CD4-positive, alpha-beta T cell treated with Interleukin-12 subunit alpha and Interleukin-12 subunit beta, for 1 hour (primary cell): ENCODE results near the gene P2RY8.
"Not testable (repeated sequence)": the region's sequence is repeated elsewhere in the genome, so short reads cannot be mapped to it uniquely, and the experiment has no call there.

Experiments used
- DNase-seq: peaks from one replicate; pipeline ENCODE4 v3.0.0-alpha.2; 2020

Gene P2RY8

DNA sequence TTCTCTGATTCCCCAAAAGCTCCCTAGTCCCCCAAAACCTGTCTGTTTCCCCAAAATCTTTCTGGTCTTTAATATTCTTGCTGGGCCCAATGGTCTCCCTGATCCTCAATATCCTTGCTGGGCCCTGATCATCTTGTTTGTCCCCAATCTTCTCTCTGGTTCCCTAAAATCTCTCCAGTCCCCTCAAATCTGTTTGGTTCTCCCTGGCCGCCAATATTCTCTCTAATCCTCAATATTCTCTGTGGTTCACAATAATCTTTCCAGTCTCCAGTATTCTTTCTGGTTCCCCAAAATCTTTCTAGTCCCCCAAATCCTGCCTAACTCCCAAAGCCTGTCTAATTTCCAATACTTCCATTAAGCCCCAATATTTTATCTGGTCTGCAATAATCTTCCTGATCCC lies 18.5 kb downstream of the P2RY8 start:
- no peak for DNase-seq

DNA sequence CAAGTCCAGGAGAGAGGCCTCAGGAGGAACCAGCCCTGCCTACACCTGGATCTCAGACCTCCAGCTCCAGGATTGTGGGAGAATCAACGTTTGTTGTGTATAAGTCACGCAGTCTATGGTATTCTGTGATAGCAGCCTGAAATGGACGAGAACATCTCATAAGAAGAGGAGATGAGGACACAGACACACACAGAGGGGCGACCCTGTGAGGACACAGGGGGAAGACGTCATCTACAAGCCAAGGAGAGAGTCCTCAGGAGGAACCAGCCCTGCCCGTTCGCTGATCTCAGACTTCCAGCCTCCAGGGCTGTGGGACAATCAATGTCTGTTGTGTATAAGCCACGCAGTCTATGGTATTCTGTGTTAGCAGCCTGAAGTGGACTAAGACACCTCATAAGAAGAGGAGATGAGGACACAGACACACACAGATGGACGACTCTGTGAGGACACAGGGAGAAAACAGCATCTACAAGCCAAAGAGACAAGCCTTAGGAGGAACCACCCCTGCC lies 20.3 kb downstream of the P2RY8 start:
- DNase-seq, result no peak

DNA sequence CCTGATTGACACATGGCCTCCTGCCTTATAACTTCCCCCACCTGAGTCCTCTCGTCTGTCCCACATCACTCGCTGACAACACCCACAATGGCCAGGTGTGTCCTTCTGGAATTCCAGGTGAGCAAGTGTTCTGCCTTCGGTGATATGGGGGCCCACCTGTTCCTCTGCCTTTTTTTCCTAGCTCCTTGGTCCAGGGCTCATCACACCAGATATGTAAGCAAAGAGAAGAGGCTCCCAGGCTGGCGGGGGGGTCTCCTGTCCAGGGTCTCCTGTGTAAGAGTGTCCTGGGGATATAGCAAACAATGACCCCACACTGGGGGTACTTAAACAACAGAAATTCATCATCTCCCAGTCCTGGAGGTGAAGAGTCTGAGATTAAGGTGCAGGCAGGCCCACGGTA lies 25.2 kb downstream of the P2RY8 start:
- no peak for DNase-seq

DNA sequence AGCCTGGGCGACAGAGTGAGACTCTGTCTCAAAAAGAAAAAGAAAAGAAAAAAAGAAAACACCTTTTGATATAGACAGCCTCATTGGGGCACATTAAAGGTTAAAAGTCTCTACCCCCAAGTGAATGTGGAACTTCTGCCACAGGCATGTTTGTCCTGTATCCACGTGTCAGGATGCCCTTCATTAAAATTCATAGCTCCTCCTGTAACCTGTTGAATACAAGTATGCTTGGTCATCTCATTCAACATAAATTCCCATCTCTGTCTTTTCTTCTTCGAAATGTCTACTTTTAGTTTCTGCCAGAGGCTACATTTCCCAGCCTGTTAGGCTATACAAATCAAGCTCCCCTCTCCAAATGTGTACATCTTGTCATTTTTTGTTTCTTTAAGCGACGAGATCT lies 25.8 kb downstream of the P2RY8 start:
- DNase-seq, result no peak

DNA sequence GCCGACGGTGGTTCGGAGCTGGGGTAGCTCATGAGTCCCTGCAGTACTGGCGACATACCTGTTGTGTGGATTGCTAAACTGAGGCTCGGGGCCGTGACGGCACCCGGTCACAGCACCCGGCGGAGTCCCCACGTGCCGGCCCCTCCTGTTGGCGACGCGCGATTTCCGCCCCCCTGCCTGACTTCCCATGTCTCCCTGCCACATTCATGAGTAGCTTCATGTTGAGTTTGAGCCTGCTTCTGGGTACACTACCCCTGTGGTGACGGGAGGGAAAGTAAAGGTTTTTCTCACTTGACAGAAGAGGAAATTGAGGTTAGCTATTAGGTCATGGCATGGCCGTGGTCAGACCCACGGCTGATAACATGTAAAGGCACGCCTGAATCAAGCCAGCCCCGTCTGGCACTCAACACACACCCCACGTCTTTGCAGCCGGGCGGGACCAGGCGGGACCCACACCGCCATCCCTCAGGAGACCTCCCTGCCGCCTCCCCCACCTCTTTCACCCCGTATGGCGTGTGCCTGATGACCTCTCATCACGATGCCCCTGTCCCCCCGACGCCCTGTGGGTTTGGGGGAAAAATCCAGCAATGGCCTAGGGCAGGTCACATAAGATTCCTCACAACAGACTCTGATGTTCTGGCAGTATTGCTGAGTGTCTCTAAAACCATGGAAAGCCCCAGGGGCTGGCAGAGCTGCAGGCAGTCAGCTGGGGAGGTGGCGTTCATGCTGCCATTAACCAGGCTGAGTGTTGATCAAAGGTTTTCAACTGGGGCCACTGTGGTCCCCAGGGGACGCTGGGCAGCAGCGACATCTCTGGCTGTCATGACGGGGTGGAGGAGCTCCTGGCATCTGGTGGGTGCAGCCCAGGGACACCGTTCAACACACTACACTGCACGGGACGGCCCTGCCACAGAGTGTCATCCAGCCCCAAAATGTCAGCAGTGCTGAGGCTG lies 29.2 kb downstream of the P2RY8 start:
- peak; percentile 65 for DNase-seq

DNA sequence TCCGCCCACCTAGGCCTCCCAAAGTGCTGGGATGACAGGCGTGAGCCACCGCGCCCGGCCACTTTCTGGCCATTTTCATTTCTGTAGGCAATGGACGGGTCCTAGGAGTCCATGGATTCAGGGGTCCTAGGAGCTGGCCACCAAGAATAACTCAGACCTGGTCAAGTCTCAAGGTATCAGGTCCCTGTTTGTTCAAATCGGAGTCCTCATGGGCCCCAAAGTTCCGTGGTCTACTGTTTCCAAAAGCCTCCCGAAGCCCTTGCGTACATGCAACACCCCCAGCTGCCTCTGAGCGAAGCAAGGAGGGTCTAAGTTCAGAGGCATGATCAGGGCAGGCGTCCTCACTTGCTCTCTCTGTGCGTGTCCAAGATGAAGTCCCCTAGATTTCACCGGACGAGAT lies 30.1 kb downstream of the P2RY8 start:
- no peak for DNase-seq

DNA sequence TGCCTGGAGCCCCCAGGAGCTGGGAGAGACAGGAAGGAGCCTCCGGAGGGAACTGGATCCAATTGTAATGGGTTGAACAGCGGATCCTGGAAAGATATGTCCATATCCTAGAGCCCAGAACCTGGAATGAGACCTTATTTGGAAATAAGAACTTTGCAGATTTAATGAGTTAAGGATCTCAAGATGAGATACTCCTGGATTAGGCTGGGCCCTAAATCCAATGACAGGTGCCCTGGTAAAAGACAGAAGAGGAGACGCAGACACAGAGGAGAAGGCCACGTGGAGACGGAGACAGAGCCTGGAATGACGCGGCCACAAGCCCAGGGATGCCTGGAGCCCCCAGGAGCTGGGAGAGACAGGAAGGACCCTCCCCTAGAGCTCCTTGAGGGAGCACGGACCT lies 34.1 kb downstream of the P2RY8 start:
- DNase-seq, result no peak

DNA sequence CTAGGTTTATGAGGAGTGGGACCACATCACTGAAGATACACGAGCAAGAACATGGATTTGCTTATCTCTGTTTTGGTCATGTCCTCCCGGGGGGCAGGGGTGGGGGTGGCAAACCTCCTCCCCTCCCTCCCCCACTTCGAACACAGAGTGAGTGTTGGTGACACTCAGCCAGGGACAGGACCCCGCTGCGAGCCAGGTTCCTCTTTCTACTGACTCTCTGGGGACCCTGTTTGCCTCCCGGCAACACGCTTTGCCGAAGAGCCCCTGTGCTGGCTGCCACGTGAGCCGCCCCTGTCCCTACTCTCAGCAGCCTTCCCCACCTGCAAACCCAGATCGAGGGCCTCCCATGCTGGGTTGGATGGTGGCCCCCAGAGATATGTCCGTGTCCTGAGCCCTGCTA lies 34.7 kb downstream of the P2RY8 start:
- DNase-seq, result no peak

DNA sequence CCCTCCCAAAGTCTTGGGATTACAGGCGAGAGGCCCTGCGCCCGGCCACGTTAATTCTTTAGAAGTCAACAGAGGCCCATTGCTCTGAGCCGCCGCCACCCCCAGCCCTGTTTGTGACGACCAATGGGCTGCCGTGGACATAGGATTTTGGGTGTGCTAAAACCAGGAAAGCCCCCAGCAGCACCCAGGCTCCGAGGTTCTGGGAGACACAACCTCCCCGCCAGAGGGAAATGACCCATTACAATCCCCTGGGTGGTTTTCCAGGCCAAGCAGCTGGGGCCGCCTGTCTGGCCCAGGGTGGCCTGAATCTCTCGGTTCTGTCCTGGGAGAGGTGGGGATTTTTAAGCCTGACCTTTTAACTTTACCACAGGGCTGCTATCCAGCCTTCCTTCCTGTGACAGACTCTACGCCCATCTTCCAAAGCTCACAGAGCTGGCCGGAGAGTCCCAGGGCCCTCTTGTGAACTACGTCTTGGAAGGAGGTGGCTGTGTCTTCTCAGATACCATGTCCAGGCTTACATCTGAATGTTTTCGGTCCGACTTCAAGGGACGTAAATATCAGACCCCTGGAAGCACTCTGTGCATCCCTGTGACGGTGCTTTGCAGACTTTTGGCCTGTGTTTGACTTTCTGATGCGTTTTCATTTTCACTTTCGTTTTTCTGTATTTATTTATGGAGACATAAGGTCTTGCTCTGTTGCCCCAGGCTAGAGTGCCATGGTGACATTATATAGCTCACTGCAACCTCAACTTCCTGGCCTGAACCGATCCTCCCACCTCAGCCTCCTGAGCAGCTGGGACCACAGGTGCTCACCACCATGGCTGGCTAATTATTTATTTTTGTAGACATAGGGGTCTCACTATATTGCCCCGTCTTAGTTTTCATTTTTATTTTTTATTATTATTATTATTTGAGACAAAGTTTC lies 36.0 kb downstream of the P2RY8 start:
- DNase-seq, result peak; percentile 58

DNA sequence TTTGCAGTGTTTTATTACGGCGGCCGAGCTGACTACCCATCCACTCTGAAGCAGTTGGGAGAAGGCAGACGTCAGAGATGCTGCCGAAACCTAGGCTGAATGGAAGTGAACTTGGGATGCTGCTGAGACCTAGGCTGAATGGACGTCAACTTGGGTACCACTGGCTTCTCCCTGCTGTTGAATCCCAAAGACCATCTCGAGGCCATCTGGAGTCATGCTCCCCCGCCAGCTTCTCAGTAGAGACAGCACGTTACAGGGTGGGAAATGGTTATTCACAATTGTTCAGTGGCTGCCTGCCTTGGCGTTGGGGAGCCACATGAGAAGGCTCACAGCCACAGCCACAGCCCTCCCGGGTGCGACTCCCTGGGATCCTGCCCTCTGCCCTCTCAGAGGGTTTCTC lies 40.9 kb downstream of the P2RY8 start:
- DNase-seq, result no peak

DNA sequence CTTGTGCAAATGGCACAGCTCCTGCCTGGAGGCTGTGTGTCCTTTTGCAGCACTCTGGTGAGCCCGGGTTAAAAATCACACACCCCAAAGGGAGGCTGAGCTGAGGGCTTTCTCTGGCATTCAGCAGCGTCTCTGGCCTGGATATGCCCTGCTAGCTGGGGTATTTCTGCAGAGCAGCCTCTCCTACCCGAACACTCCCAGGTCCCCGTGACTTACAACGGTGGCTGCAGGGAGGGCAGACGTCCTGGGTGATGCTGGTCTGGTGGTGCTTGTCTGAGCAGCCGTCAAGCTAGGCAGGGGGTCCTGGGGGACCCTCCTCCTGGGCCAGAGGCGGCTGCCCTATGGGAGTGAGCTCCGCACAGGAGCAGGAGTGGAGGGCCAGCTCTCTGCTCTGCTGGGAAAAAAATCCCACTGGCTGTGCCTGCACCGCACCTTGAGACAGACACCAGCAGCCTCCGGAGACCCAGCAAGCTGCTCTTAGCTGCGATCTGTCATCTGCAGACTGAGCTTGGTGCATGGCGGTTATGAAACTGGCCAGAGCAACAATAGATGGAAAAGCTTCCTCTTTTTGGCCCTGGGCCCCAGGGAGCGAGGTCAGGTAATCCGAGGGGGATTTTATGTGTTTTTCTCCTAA lies 43.0 kb downstream of the P2RY8 start:
- DNase-seq, result no peak

DNA sequence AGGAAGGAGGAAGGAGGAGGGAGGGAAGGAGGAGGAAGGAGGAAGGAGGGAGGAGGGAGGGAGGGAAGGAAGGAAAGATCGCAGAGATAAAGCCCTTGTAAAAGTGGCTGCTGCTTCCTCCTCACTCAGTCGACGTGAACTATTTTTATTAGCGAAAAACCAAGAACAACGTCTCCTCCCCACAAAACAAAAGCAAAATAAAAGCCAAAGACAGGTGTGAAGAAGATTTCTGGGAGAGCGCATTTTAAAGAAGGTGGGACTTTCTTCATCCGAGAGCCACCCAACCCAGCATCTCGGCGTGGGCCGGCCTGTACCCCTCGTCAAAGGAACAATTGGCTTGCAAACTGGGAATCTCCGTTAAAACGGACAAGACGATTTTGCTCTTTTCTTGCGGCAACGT lies 43.6 kb downstream of the P2RY8 start:
- DNase-seq, result no peak

DNA sequence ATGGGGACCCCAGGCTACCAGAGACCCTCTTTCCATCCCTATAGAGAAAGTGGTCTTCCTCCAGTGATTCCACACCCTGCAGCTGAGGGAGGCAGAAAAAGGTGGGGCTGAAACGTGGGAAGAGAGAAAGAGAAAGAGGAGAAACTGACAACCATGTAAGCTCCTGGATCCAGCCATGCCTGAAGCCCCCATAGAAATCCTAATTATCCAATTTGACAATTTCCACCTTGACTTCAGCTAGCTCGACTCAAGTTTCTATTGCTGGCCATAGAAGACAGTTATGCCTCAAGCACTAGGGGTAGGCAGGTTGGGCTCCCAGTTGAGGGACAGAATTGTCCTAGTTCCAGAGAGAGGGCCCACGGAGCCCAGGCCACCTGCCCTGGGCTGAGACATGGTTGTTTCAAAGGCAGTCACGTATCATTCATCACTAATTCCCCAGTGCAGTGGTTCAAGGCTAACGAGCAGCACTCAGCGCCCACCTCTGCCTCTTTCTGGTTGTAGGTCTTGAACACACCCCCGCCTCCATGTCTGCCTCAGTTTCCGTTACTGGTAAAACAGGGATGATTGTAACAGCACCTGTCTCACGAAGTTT lies 44.5 kb downstream of the P2RY8 start:
- DNase-seq, result no peak

DNA sequence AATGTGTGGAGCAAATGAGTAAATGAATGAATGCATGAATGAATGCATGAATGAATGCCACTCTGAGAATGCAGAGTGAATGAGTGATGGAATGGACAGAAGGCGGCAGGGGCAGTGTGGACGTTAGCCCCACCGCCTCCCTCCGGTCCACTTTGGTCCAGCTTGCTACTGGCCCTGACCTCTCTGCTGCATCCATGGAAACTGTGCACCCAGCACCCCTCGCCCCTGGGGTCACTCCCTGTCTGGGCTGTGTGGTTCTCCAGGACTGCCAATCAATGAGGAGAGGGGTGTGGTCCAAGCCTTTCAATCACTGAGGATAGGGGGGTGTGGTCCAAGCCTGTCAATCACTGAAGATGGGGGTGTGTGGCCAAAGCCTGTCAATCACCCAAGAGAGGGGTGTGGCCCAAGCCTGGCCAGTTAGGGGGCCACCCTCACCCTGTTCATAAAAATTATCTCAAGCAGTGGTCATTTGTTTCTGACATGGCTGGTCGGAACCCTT lies 45.1 kb downstream of the P2RY8 start:
- DNase-seq, result peak; percentile 66

DNA sequence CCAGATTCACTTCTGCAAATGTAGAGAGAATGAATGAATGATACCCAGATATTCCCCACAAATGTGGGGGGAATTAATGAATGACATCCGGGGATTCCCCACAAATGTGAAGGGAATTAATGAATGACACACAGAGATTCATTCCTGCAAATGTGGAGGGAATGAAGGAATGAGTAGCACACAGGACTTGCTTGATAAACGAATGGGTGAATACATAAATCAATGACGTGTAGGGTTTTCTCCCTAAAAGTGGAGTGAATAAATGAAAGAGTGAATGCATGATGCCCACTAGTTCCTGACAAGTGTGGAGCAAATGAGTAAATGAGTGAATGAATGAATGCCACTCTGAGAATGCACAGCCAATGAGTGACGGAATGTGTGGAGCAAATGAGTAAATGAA lies 45.7 kb downstream of the P2RY8 start:
- not testable (repeated sequence) for DNase-seq

DNA sequence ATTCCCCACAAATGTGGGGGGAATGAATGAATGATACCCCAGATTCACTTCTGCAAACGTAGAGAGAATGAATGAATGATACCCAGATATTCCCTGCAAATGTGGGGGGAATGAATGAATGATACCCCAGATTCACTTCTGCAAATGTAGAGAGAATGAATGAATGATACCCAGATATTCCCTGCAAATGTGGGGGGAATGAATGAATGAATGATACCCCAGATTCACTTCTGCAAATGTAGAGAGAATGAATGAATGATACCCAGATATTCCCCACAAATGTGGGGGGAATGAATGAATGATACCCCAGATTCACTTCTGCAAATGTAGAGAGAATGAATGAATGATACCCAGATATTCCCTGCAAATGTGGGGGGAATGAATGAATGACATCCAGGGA lies 46.3 kb downstream of the P2RY8 start:
- DNase-seq, result not testable (repeated sequence)

DNA sequence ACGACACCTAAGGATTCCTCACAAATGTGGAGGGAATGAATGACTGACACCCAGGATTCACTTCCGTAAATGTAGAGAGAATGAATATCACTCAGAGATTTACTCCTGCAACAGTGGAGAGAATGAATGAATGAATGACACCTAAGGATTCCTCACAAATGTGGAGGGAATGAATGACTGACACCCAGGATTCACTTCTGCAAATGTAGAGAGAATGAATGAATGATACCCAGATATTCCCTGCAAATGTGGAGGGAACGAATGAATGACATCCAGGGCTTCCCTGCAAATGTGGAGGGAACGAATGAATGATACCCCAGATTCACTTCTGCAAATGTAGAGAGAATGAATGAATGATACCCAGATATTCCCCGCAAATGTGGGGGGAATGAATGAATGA lies 47.6 kb downstream of the P2RY8 start:
- not testable (repeated sequence) for DNase-seq

DNA sequence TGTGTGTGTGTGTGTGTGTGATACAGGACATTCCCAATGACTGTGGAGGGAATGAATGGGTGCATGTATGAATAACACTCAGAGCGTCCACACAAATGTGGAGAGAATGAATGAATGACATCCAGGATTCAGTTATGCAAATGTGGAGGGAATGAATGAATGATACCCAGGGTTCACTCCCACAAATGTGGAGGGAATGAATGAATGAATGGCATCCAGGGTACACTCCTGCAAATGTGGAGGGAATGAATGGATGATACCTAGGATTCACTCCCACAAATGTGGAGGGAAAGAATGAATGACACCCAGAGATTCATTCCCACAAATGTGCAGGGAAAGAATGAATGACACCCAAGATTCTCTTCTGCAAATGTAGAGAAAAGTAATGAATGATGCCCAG lies 48.2 kb downstream of the P2RY8 start:
- DNase-seq, result no peak

DNA sequence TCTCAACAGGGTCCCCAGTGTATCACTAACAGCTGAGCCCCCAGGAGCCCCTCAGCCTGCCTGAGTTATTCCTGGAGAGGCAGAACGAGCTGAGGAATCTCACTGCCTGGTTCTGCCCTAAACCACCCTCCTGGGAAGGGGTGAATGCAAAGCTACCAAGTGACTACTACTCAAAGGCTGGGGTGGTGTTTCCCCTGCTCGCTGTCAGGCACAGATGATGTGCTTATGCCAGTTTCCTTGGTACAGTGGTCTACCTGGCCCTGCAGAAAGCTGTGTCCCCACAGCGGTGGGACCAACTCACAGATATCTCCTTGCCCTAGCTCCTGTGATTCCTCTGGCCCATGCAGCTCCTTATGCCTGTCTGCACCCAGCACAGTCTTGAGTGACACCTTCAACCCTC lies 48.8 kb downstream of the P2RY8 start:
- no peak for DNase-seq

DNA sequence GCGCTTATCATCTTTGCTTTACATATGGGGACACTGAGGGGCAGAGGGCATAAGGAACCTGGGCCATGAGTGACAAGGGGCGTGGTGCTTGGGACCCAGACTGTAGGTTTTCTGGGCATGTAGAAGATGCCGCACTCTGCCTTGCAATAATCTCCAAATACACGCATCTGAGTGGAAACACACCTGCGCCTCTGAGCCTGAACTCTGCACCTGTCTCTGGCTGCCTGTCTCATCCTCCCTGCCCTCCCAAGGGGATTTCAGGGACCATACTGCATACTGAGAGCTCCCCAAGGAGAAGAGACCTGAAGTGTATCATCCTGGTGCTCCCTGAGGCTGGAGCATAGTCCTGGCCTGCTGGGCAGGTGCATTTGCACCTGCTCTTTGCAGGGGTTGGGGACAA lies 49.6 kb downstream of the P2RY8 start:
- no peak for DNase-seq

DNA sequence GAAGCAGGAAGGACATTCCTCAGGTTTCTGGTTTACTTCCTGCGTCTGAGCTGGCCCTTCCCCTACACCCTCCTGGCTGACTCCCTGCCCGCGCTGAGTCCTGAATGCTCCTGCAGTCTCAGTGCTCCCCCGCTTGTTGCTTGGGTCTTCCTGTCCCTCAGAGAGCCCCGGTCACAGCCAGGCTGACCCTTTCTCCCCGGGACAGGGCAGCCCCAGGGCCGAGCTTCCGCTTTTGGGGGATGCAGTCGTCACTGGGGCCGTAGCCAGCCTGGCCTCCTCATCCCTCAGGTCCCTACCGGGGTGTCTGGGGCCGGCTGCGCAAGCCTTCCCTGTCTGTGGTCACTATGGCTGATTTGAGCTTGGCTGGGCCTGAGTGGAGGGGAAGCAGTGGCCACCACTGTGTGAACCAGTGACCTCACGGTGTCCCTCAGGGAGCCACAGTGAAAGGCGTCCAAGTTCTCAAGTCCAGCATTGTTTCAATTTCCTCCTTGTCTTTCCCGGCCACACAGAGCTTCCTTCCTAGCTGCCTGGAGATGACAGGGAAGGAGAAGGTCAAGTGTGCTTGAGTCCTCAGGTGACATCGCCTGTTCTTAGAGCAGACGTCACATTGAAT lies 50.1 kb downstream of the P2RY8 start:
- DNase-seq, result no peak

DNA sequence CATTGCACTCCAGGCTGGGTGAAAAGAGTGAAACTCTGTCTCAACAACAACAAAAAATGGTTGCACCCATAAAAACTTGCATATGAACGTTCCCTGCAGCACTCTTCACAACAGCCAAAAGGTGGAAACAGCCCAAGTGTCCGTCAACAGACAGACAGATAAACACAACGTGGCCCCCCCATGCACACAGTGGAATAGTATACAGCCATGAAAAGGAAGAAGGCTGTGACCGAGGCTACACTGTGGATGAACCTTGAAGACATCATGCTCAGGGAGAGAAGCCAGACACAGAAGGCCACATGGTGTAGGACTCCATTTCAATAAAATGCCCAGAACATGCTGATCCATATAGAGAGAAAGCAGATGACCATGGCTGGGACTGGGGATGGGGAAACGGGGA lies 50.8 kb downstream of the P2RY8 start:
- no peak for DNase-seq
